Body of pancreas (tissue), 4 donors: ENCODE results near the gene ZNF473. TPM values are rescaled to one million over a fixed set of nuclear protein-coding genes. Genes with fewer than 3 reads are reported as not detected.

ENCODE experiments used
- ATAC-seq: fragments of 150-250 bp; one replicate; pipeline ENCODE4 v1.9.1; 2016
- DNase-seq, 4 donors: peaks; one replicate each; pipeline ENCODE4 v3.0.0-alpha.2; 2019
- H3K27ac ChIP-seq, 4 donors: fragments of 200-600 bp; sonication (generic); 1 replicate in 3 of 4; 2 replicates in 1 of 4; pipeline versions ENCODE4 v1.5.1 to v1.6.1; 2016 to 2019; ENCODE audit warnings: mild to moderate bottlenecking in 1 of 4, mixed read lengths in 1 of 4, moderate library complexity in 1 of 4
- H3K27me3 ChIP-seq, 2 donors: fragments of 200-600 bp; sonication (generic); one replicate each; pipeline ENCODE4 v1.6.0; 2016; ENCODE audit warnings: mild to moderate bottlenecking in 1 of 2
- H3K36me3 ChIP-seq, 2 donors: fragments of 200-600 bp; sonication (generic); replicated peaks in 1 of 2; 2 replicates each; pipeline ENCODE4 v1.5.1; 2016; ENCODE audit warnings: low read depth in 2 of 2; ENCODE audit not compliant: insufficient read depth in 1 of 2
- H3K4me1 ChIP-seq: fragments of 200-600 bp; sonication (generic); one replicate; pipeline ENCODE4 v1.6.0; 2016
- H3K4me3 ChIP-seq, 2 donors: fragments of 200-600 bp; sonication (generic); 1 replicate in 1 of 2; 2 replicates in 1 of 2; pipeline ENCODE4 v1.5.1; 2016 to 2019
- H3K9me3 ChIP-seq, 3 donors: fragments of 200-600 bp; sonication (generic); 1 replicate in 2 of 3; 2 replicates in 1 of 3; pipeline ENCODE4 v1.5.1; 2016
- CTCF ChIP-seq, 7 experiments: fragments of 450-650 bp in 4 of 7; fragments of 200-600 bp in 3 of 7; sonication (generic) in 3 of 7; IDR thresholded peaks; one replicate each; pipeline ENCODE4 v1.5.1; 2016 to 2019; ENCODE audit warnings: antibody characterized with exemption in 7 of 7
- POLR2A ChIP-seq, 3 donors: fragments of 450-650 bp; IDR thresholded peaks; one replicate each; pipeline ENCODE4 v1.6.1; 2016; ENCODE audit warnings: antibody characterized with exemption in 3 of 3, mild to moderate bottlenecking in 2 of 3
- WGBS, 2 donors: methylation state at CpG; one replicate each; pipeline ENCODE4 v1.1.5; 2017; 5-methylcytosine and 5-hydroxymethylcytosine counted together
- intact Hi-C: fragments of 100-400 bp; cut with DNase I; formaldehyde crosslinking; loops from one replicate; pipeline ENCODE4 v1.15.1; 2023
- total RNA-seq, 2 donors: library from RNA; depleted of rRNA; stranded (reverse); fragments of >200 nt; gene quantifications; one replicate each; pipeline ENCODE4 v1.1.0, GENCODE V29; 2016

ZNF473 gene
- total RNA-seq, 2 donors from 2014 or later = 4.9 to 5.4 TPM

- no peak overlapping the region for H3K27ac ChIP-seq
- peaks cover 17% of the 10 kb centered on the region for H3K4me1 ChIP-seq
- whole genome bisulfite sequencing, 2 donors = 86 to 94% methylated on average over 6 of the region's 6 CpGs
- no peak for TF ChIP-seq CTCF (IDR thresholded peaks at IDR 0.05)
- TF ChIP-seq POLR2A (IDR thresholded peaks at IDR 0.05) = no peak
- intact Hi-C loops = no loop called here
- ATAC-seq = no peak
- H3K9me3 ChIP-seq = no peaks in the 10 kb centered on the region
- no peaks in the 10 kb centered on the region for H3K27me3 ChIP-seq
- H3K4me3 ChIP-seq = no peak overlapping the region
- peaks cover 0 to 6% of the 10 kb centered on the region in 2 donors for H3K36me3 ChIP-seq
- DNase-seq = no peak
Observed at GRCh38 chr19:50030225-50030624, 4.4 kb downstream of the ZNF473 start.

GRCh38 chr19:50030937-50031336 is 5.1 kb downstream of the ZNF473 start:
- no peak overlapping the region for H3K27ac ChIP-seq
- TF ChIP-seq CTCF (IDR thresholded peaks at IDR 0.05) = no peak
- no peak for TF ChIP-seq POLR2A (IDR thresholded peaks at IDR 0.05)
- 79 to 93% methylated on average over 10 to 11 of the region's 11 CpGs for WGBS, 2 donors
- DNase-seq = no peak
- H3K4me3 ChIP-seq = no peak overlapping the region
- peaks cover 16% of the 10 kb centered on the region for H3K4me1 ChIP-seq
- no peaks in the 10 kb centered on the region for H3K27me3 ChIP-seq
- intact Hi-C loops = no loop called here
- no peak for ATAC-seq
- peaks cover 0 to 6% of the 10 kb centered on the region in 2 donors for H3K36me3 ChIP-seq
- H3K9me3 ChIP-seq = no peaks in the 10 kb centered on the region

DNA sequence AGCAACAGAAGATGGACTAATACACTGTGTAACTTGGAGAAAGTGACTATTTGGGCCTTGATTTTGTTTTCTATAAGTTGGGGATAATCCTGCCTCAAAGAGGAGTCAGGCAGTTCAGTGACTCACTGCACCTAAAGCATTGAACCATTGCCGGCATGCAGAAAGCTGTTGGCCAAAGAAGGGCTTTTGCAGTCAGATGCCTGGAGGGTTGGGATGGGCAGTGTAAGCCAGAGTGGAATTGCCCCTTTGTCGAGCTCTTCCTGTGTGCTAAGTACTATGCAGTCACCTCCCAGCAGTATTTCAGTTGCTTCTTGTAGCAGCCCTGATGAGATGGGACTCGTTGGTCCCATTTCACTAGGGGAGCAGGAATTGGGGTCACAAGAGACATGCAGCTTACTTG is 11.1 kb downstream of the ZNF473 start:
- H3K4me3 ChIP-seq = no peak overlapping the region
- intact Hi-C loops = no loop called here
- H3K36me3 ChIP-seq = peaks cover 11 to 25% of the 10 kb centered on the region in 2 donors
- H3K4me1 ChIP-seq = no peaks in the 10 kb centered on the region
- 83 to 100% methylated on average over 3 of the region's 3 CpGs for WGBS, 2 donors
- H3K9me3 ChIP-seq = no peaks in the 10 kb centered on the region
- ATAC-seq (no peak), DNase-seq (no peak)
- no peak for TF ChIP-seq CTCF (IDR thresholded peaks at IDR 0.05)
- no peak for TF ChIP-seq POLR2A (IDR thresholded peaks at IDR 0.05)
- H3K27me3 ChIP-seq = no peaks in the 10 kb centered on the region
- no peak overlapping the region for H3K27ac ChIP-seq

- TF ChIP-seq CTCF (IDR thresholded peaks at IDR 0.05) = no peak
- TF ChIP-seq POLR2A (IDR thresholded peaks at IDR 0.05) = no peak
- peaks cover 0 to 14% (median 0%) of the 10 kb centered on the region in 3 donors for H3K9me3 ChIP-seq
- DNase-seq = no peak
- H3K27ac ChIP-seq = no peak overlapping the region
- H3K36me3 ChIP-seq = peaks cover 30 to 38% of the 10 kb centered on the region in 2 donors
- no peak for ATAC-seq
- intact Hi-C loops = no loop called here
- no peaks in the 10 kb centered on the region for H3K27me3 ChIP-seq
- H3K4me1 ChIP-seq = no peaks in the 10 kb centered on the region
- H3K4me3 ChIP-seq = no peak overlapping the region
- WGBS, 2 donors = 59 to 64% methylated on average over 3 of the region's 3 CpGs
Observed at GRCh38 chr19:50039968-50040367, 14.2 kb downstream of the ZNF473 start.

- no peaks in the 10 kb centered on the region for H3K27me3 ChIP-seq
- intact Hi-C loops = no loop called here
- 72 to 75% methylated on average over 6 of the region's 6 CpGs for WGBS, 2 donors
- H3K27ac ChIP-seq = no peak overlapping the region
- H3K4me3 ChIP-seq = no peak overlapping the region
- H3K36me3 ChIP-seq = peaks cover 37 to 47% of the 10 kb centered on the region in 2 donors
- peak; percentile 17 to 23 (median 20) for DNase-seq
- peaks cover 0 to 24% (median 0%) of the 10 kb centered on the region in 3 donors for H3K9me3 ChIP-seq
- no peaks in the 10 kb centered on the region for H3K4me1 ChIP-seq
- no peak for ATAC-seq
- no peak for TF ChIP-seq CTCF (IDR thresholded peaks at IDR 0.05)
- TF ChIP-seq POLR2A (IDR thresholded peaks at IDR 0.05) = no peak
Observed at GRCh38 chr19:50040967-50041366, 15.2 kb downstream of the ZNF473 start.
